ENCODE data around the gene ARPC3. TPM values are rescaled to one million over a fixed set of nuclear protein-coding genes. Genes with fewer than 3 reads are reported as not detected.
"Not testable (repeated sequence)": the region's sequence is repeated elsewhere in the genome, so short reads cannot be mapped to it uniquely, and the experiment has no call there.

ARPC3 gene
- total RNA-seq, 1 donor from 2014 or later = 94.4 TPM

GRCh38 chr12:110424237-110424636 lies 25.9 kb downstream of the ARPC3 start:
- DNase-seq (ENCODE audit: missing footprints) (no peak), ATAC-seq (no peak)
- intact Hi-C loops (cut with DNase I) = no loop called here

GRCh38 chr12:110421701-110422100 lies 28.4 kb downstream of the ARPC3 start:
- DNase-seq (ENCODE audit: missing footprints) (no peak), ATAC-seq (no peak)
- intact Hi-C loops (cut with DNase I) = no loop called here

- intact Hi-C loops (cut with DNase I) = no loop called here
- DNase-seq (ENCODE audit: missing footprints) (no peak), ATAC-seq (no peak)
These were observed 28.9 kb downstream of the ARPC3 start for GRCh38 chr12:110421159-110421661.

- intact Hi-C loops (cut with DNase I); DNase-seq (ENCODE audit: missing footprints); ATAC-seq: not testable (repeated sequence)
These were observed 29.5 kb downstream of the ARPC3 start for GRCh38 chr12:110420644-110421043.

- intact Hi-C loops (cut with DNase I); ATAC-seq; DNase-seq (ENCODE audit: missing footprints): not testable (repeated sequence)
These were observed 33.0 kb downstream of the ARPC3 start for GRCh38 chr12:110417113-110417512.

GRCh38 chr12:110410086-110410485 lies 40.1 kb downstream of the ARPC3 start:
- ATAC-seq; DNase-seq (ENCODE audit: missing footprints); intact Hi-C loops (cut with DNase I): not testable (repeated sequence)

- ATAC-seq; DNase-seq (ENCODE audit: missing footprints); intact Hi-C loops (cut with DNase I): not testable (repeated sequence)
These were observed 44.9 kb downstream of the ARPC3 start for GRCh38 chr12:110405126-110405662.

- intact Hi-C loops (cut with DNase I) = no loop called here
- peak; percentile 79 for ATAC-seq
- DNase-seq (ENCODE audit: missing footprints) = peak; percentile 88
These were observed 46.0 kb downstream of the ARPC3 start for GRCh38 chr12:110403976-110404682.

- ATAC-seq = peak; percentile 94
- peak; percentile 95 for DNase-seq (ENCODE audit: missing footprints)
- intact Hi-C loops (cut with DNase I) = no loop called here
These were observed 46.8 kb downstream of the ARPC3 start, which contains the start of gene ANAPC7 for GRCh38 chr12:110403146-110403975. Gene ANAPC7, minus strand, starts transcription at chr12:110403708. Its CDS starts 81 bp downstream, at chr12:110403627.

Other genes with a start within 250 kb of the ARPC3 start
- gene ATP2A2, start 169.1 kb downstream of the ARPC3 start, total RNA-seq = 3,009 TPM
- gene ANAPC7, start 46.6 kb downstream of the ARPC3 start, total RNA-seq = 34.4 TPM
- gene GPN3, start 17.9 kb upstream of the ARPC3 start, total RNA-seq = 24.7 TPM
- gene FAM216A, start 18.5 kb upstream of the ARPC3 start, total RNA-seq = 4.8 TPM
- gene VPS29, start 51.8 kb upstream of the ARPC3 start, total RNA-seq = 106 TPM
- 1.1 TPM for gene RAD9B, start 52.0 kb upstream of the ARPC3 start, total RNA-seq
- gene PPTC7, start 133.0 kb upstream of the ARPC3 start, total RNA-seq = 99.2 TPM
- 26.9 TPM for gene TCTN1, start 163.8 kb upstream of the ARPC3 start, total RNA-seq
- gene HVCN1, start 238.8 kb upstream of the ARPC3 start, total RNA-seq = 11.8 TPM

Measured in Right ventricle myocardium inferior (tissue), 1 donor.